GM19035 (cell line): ENCODE data around the gene FAM83C.

Source experiments
- ATAC-seq: cut with Tn5 transposase; IDR thresholded peaks from one replicate; pipeline ENCODE4 v1.9.1; 2021; ENCODE audit not compliant: unreplicated experiment

FAM83C gene

GRCh38 chr20:35238735-35239134, 53.5 kb downstream of the FAM83C start:
- ATAC-seq: no peak

- no peak for ATAC-seq
These were observed 54.1 kb downstream of the FAM83C start for GRCh38 chr20:35238170-35238569.

- ATAC-seq: no peak
These were observed 54.7 kb downstream of the FAM83C start for GRCh38 chr20:35237486-35237885.

GRCh38 chr20:35235881-35236280, 56.3 kb downstream of the FAM83C start:
- ATAC-seq: no peak
